Spinal cord (tissue), 10 donors: Measurements from ENCODE around the gene YARS2. TPM values are rescaled to one million over a fixed set of nuclear protein-coding genes. Genes with fewer than 3 reads are reported as not detected.

Experiments used
- DNase-seq, 6 donors: peaks; one replicate each; pipeline versions ENCODE4 v3.0.0 to v3.0.0-alpha.2; 2013 to 2015; ENCODE audit warnings: low spot score in 6 of 6, low read depth in 4 of 6
- H3K27ac ChIP-seq: one replicate; pipeline ENCODE4 v1.5.1; 2013; ENCODE audit warnings: low read depth, low read length, control low read depth
- H3K27me3 ChIP-seq: one replicate; pipeline ENCODE4 v1.6.1; 2013; ENCODE audit warnings: low read length; ENCODE audit not compliant: control insufficient read depth, insufficient read depth
- H3K36me3 ChIP-seq: one replicate; pipeline ENCODE4 v1.6.1; 2013; ENCODE audit warnings: low read length; ENCODE audit not compliant: control insufficient read depth, insufficient read depth
- H3K4me1 ChIP-seq: one replicate; pipeline ENCODE4 v1.6.1; 2013; ENCODE audit warnings: low read length; ENCODE audit not compliant: control insufficient read depth, insufficient read depth
- H3K4me3 ChIP-seq: one replicate; pipeline ENCODE4 v1.5.1; 2013; ENCODE audit warnings: low read depth, low read length, control low read depth
- H3K9me3 ChIP-seq: one replicate; pipeline ENCODE4 v1.6.1; 2013; ENCODE audit warnings: low read length; ENCODE audit not compliant: control insufficient read depth, insufficient read depth
- WGBS: methylation state at CpG from one replicate; pipeline ENCODE4 v1.1.5; 2013; ENCODE audit warnings: missing lambda C conversion rate; ENCODE audit not compliant: insufficient coverage; 5-methylcytosine and 5-hydroxymethylcytosine counted together
- polyA plus RNA-seq, 2 donors: library from polyadenylated mRNA; unstranded; fragments of 120-200 nt; gene quantifications; one replicate each; pipeline ENCODE4 v1.2.1, GENCODE V29; 2013; ENCODE audit not compliant: insufficient read length in 2 of 2
- total RNA-seq, 2 donors: library from RNA; depleted of rRNA in 1 of 2; stranded (reverse); fragments of 120-200 nt in 1 of 2; fragments of >200 nt in 1 of 2; gene quantifications; one replicate each; pipeline versions ENCODE4 v1.2.3 to v1.2.4, GENCODE V29; 2013 to 2014
- donor health status: healthy.

The YARS2 gene
- total and polyA plus RNA-seq, 4 donors = 20.4 to 28.0 (median 23.2) TPM

DNA sequence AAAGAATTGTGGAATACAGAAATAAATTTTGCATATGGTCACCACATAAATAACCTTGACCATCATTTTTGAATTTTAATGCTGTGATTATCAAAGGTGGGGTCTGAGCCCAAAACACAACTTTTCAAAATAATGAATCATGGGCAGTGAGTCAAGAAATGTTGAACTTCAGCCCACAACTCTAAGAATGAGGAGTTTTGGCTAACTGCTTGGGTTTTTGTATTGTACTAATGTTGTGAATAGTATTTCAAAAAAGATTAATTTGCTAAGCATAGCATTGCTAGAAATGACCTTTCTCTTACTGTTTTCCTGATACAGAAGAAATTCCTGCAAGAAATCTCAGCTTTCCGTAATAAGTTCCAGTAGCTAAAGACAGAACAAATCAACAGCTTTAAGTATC lies 24.4 kb upstream of the YARS2 start:
- Histone ChIP-seq H3K36me3 (no peaks in the 10 kb centered on the region), H3K27ac (no peak overlapping the region), H3K9me3 (no peaks in the 10 kb centered on the region), H3K4me1 (no peaks in the 10 kb centered on the region), H3K27me3 (no peaks in the 10 kb centered on the region), H3K4me3 (no peak overlapping the region)
- peak in 1 of 6 donors; percentile 4 for DNase-seq
- WGBS = no CpG with 5 or more reads among the region's 1 CpG

DNA sequence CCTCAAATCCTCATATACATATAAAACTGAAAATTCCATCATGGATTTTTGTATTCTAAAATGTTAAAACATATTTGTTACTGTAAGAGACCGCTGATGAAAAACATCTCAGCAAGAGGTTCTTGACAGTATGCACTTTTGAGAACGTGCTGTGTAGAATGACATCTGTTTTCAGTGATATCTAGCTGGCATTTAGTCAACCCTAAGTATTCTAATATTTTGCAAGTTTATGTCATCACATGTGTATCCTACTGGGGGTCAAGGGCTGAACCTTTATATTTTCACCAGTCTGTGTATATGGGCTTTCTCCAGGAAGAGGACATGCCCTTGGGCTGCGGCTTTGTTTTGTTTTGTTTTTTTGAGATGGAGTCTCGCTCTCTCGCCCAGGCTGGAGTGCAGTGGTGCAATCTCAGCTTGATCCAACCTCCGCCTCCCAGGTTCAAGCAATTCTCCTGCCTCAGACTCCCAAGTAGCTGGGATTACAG lies 22.0 kb upstream of the YARS2 start:
- no peak overlapping the region for H3K4me3 ChIP-seq
- no peaks in the 10 kb centered on the region for H3K36me3 ChIP-seq
- no peaks in the 10 kb centered on the region for H3K4me1 ChIP-seq
- H3K27ac ChIP-seq = no peak overlapping the region
- H3K9me3 ChIP-seq = no peaks in the 10 kb centered on the region
- WGBS = 70% methylated on average over 3 of the region's 6 CpGs
- no peak for DNase-seq
- H3K27me3 ChIP-seq = no peaks in the 10 kb centered on the region

GRCh38 chr12:32777159-32777558 lies 21.5 kb upstream of the YARS2 start:
- Histone ChIP-seq H3K36me3 (no peaks in the 10 kb centered on the region), H3K9me3 (no peaks in the 10 kb centered on the region), H3K27ac (no peak overlapping the region), H3K4me1 (no peaks in the 10 kb centered on the region), H3K27me3 (no peaks in the 10 kb centered on the region), H3K4me3 (no peak overlapping the region)
- DNase-seq = no peak
- 83% methylated on average over 3 of the region's 5 CpGs for WGBS

DNA sequence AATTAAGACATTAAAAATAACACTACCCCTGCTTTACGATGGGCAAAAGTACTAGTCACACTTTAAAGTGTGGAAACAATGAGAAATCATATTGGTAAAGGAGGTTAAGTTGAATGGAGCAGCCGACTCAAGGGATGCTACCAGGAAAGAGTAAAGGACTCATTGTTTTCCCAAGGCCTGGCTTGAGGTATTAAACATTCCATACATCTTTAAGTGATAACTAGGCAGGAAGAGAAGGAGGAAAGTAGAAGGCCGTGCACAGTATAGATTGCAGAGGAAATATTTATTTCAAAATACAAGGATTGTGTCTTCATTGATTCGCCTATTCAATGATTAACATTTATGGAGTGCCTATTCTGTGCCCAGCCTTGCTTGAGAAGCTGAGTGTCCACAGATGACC lies 20.6 kb upstream of the YARS2 start:
- no peaks in the 10 kb centered on the region for H3K36me3 ChIP-seq
- H3K4me1 ChIP-seq = no peaks in the 10 kb centered on the region
- no peak overlapping the region for H3K27ac ChIP-seq
- H3K4me3 ChIP-seq = no peak overlapping the region
- no CpG with 5 or more reads among the region's 4 CpGs for WGBS
- no peaks in the 10 kb centered on the region for H3K27me3 ChIP-seq
- H3K9me3 ChIP-seq = no peaks in the 10 kb centered on the region
- no peak for DNase-seq

- no peak overlapping the region for H3K27ac ChIP-seq
- no peaks in the 10 kb centered on the region for H3K27me3 ChIP-seq
- no peak for DNase-seq
- no peaks in the 10 kb centered on the region for H3K9me3 ChIP-seq
- H3K4me3 ChIP-seq = no peak overlapping the region
- H3K36me3 ChIP-seq = no peaks in the 10 kb centered on the region
- WGBS = 60% methylated on average over 1 of the region's 6 CpGs
- no peaks in the 10 kb centered on the region for H3K4me1 ChIP-seq
These were observed 18.0 kb upstream of the YARS2 start for GRCh38 chr12:32773691-32774090.

DNA sequence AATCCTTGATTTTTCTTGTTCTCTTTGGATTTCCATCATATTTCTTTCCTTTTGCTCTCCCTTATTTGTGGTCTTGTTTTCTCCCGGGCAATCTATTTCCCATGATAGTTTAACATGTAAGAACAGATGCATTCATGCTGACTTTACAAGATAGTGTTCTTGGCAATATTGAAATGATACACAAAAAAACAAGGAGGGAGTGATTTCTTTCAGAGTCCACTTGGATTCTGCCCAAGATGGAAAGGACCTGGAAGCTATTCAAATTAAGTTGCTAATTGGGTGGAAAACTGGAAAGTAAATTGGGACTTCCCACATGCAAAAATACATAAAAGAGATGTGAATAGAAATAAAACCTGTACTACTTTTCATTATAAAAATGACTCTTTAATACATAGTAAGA lies 14.4 kb upstream of the YARS2 start:
- H3K36me3 ChIP-seq = no peaks in the 10 kb centered on the region
- peak in 2 of 6 donors; percentile 7 to 62 for DNase-seq
- H3K4me3 ChIP-seq = no peak overlapping the region
- H3K9me3 ChIP-seq = no peaks in the 10 kb centered on the region
- H3K27ac ChIP-seq = no peak overlapping the region
- no peaks in the 10 kb centered on the region for H3K4me1 ChIP-seq
- no CpG with 5 or more reads among the region's 1 CpG for WGBS
- no peaks in the 10 kb centered on the region for H3K27me3 ChIP-seq

GRCh38 chr12:32768518-32768917 lies 12.8 kb upstream of the YARS2 start:
- Histone ChIP-seq H3K9me3 (no peaks in the 10 kb centered on the region), H3K36me3 (no peaks in the 10 kb centered on the region), H3K27ac (no peak overlapping the region), H3K4me1 (no peaks in the 10 kb centered on the region), H3K4me3 (no peak overlapping the region), H3K27me3 (no peaks in the 10 kb centered on the region)
- no peak for DNase-seq
- WGBS = 85% methylated on average over 4 of the region's 4 CpGs

DNA sequence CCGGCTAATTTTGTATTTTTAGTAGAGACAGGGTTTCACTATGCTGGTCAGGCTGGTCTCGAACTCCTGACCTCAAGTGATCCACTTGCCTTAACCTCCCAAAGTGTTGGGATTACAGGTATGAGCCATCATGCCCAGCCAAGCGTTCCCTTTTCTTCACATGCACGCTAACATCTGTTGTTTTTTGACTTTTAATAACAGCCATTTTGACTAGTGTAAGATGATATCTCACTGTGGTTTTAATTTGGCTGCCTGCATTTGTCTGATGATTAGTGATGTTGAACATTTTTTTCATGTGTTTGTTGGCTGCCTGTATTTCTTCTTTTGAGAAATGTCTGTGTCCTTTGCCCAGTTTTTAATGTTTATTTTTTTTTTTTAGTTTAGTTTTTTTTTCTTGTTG lies 10.2 kb upstream of the YARS2 start:
- WGBS = no CpG with 5 or more reads among the region's 4 CpGs
- H3K4me1 ChIP-seq = no peaks in the 10 kb centered on the region
- H3K36me3 ChIP-seq = no peaks in the 10 kb centered on the region
- no peak overlapping the region for H3K27ac ChIP-seq
- no peaks in the 10 kb centered on the region for H3K9me3 ChIP-seq
- H3K4me3 ChIP-seq = no peak overlapping the region
- H3K27me3 ChIP-seq = peaks cover 2% of the 10 kb centered on the region
- DNase-seq = no peak

DNA sequence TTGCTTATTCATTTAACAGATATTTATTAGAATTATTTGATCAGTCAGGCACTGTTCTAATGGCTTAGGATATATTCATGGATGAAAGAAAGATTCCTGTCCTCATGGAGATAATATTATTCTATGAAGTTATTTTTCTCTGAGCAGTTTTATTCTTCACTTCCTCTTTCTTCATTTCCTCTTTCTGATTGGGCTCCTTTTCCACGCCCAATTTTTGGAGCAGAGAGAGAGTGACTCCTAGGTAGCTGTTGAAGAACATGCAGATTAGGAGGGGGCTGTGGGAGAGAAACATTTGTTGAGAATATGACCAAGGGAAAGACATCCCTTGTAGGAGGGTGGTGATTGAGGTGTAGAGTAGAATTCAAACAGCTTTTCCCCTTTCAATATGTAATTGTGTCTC lies 6.0 kb upstream of the YARS2 start:
- no peak for DNase-seq
- Histone ChIP-seq H3K9me3 (no peaks in the 10 kb centered on the region), H3K4me1 (no peaks in the 10 kb centered on the region), H3K4me3 (no peak overlapping the region), H3K27me3 (peaks cover 2% of the 10 kb centered on the region), H3K36me3 (no peaks in the 10 kb centered on the region), H3K27ac (no peak overlapping the region)
- no CpG with 5 or more reads among the region's 1 CpG for WGBS

- Histone ChIP-seq H3K9me3 (no peaks in the 10 kb centered on the region), H3K4me1 (peaks cover 11% of the 10 kb centered on the region), H3K4me3 (no peak overlapping the region), H3K27ac (no peak overlapping the region), H3K27me3 (peaks cover 2% of the 10 kb centered on the region), H3K36me3 (peaks cover 8% of the 10 kb centered on the region)
- WGBS = 100% methylated on average over 2 of the region's 3 CpGs
- no peak for DNase-seq
These were observed 1.5 kb upstream of the YARS2 start for GRCh38 chr12:32757157-32757556.
